GM12878 (cell line): ENCODE measurements around the gene LIMS2. TPM values are rescaled to one million over a fixed set of nuclear protein-coding genes. Genes with fewer than 3 reads are reported as not detected.

Source experiments
- ATAC-seq: fragments of 200-7000 bp; cut with Tn5 transposase; 3 replicates; pipeline ENCODE4 v1.9.1; 2020; ENCODE audit warnings: mild to moderate bottlenecking, moderate library complexity
- BruUV-seq: library from RNA; stranded (reverse); fragments of 400-500 nt; replicated peaks from 2 replicates; lab custom pipeline; 2021; lab: Mats Ljungman, UMichigan
- CTCF ChIA-PET: fragments of 300-600 bp; sonication (Branson Sonifier 250); formaldehyde crosslinking; extraction: SDS; loops from one replicate; lab custom pipeline; 2021; ENCODE audit warnings: inconsistent platforms; lab: Yijun Ruan, JAX
- POLR2A ChIA-PET: fragments of 350-600 bp; formaldehyde crosslinking; extraction: SDS; loops from one replicate; lab custom pipeline; 2021; ENCODE audit warnings: inconsistent platforms; lab: Charles Lee
- RAD21 ChIA-PET: fragments of 300-600 bp; sonication (Branson Sonifier 250); formaldehyde crosslinking; loops from one replicate; lab custom pipeline; 2023; ENCODE audit warnings: antibody characterized with exemption; ENCODE audit not compliant: unreplicated experiment; lab: Charles Lee
- SMC1A ChIA-PET: fragments of 300-600 bp; sonication (Branson Sonifier 250); formaldehyde crosslinking; loops from one replicate; lab custom pipeline; 2023; ENCODE audit not compliant: unreplicated experiment, uncharacterized antibody; lab: Charles Lee
- DNase-seq: peaks from one replicate; pipeline ENCODE4 v3.0.0-alpha.2; 2011; ENCODE audit warnings: low read depth, low spot score
- FAIRE-seq: peaks from 3 replicates; lab custom pipeline; 2011; peaks lifted over from hg19 to GRCh38; lab: Jason Lieb, UNC
- H2AFZ ChIP-seq: 2 replicates; pipeline ENCODE4 v1.6.0; 2011; ENCODE audit warnings: low read depth, low read length, control low read depth; ENCODE audit not compliant: control insufficient read depth
- H3K27ac ChIP-seq: 2 replicates; pipeline ENCODE4 v1.5.1; 2011; ENCODE audit warnings: control low read depth; ENCODE audit not compliant: control insufficient read depth, insufficient read depth
- H3K27me3 ChIP-seq, 2 experiments: replicated peaks in 1 of 2; 2 replicates each; pipeline versions ENCODE4 v1.6.0 to v1.6.1; 2011; ENCODE audit warnings: low read length in 1 of 2; ENCODE audit not compliant: control insufficient read depth in 2 of 2, insufficient read depth in 2 of 2
- H3K36me3 ChIP-seq, 2 experiments: 2 replicates each; pipeline ENCODE4 v1.5.1; 2011; ENCODE audit warnings: low read length in 1 of 2; ENCODE audit not compliant: control insufficient read depth in 2 of 2, insufficient read depth in 2 of 2
- H3K4me1 ChIP-seq: 2 replicates; pipeline ENCODE4 v1.6.1; 2011; ENCODE audit warnings: mild to moderate bottlenecking, low read length, moderate library complexity, mixed read lengths; ENCODE audit not compliant: control insufficient read depth, insufficient read depth
- H3K4me2 ChIP-seq: 2 replicates; pipeline ENCODE4 v1.6.0; 2011; ENCODE audit warnings: control low read depth; ENCODE audit not compliant: control insufficient read depth, insufficient read depth
- H3K4me3 ChIP-seq: fragments of 200-600 bp; sonication (generic); 2 replicates; pipeline ENCODE4 v1.5.1; 2016
- H3K79me2 ChIP-seq: 2 replicates; pipeline ENCODE4 v1.6.0; 2011; ENCODE audit warnings: low read length; ENCODE audit not compliant: control insufficient read depth, insufficient read depth
- H3K9ac ChIP-seq: 2 replicates; pipeline ENCODE4 v1.8.0; 2011; ENCODE audit warnings: low read length, control low read depth, mixed read lengths; ENCODE audit not compliant: control insufficient read depth, insufficient read depth
- H3K9me3 ChIP-seq: replicated peaks from 3 replicates; pipeline ENCODE4 v1.5.1; 2011; ENCODE audit warnings: mild to moderate bottlenecking, low read length; ENCODE audit not compliant: control insufficient read depth, insufficient read depth
- H4K20me1 ChIP-seq: 2 replicates; pipeline ENCODE4 v1.6.0; 2011; ENCODE audit not compliant: control insufficient read depth, insufficient read depth
- CTCF ChIP-seq, 3 experiments: IDR thresholded peaks in 2 of 3; conservative IDR thresholded peaks in 1 of 3; 2 replicates each; pipeline ENCODE4 v1.5.1; 2011; ENCODE audit warnings: low read depth in 3 of 3, low read length in 3 of 3, mild to moderate bottlenecking in 3 of 3, control low read depth in 2 of 3, moderate library complexity in 2 of 3, inconsistent platforms in 1 of 3, mixed read lengths in 1 of 3; ENCODE audit not compliant: control insufficient read depth in 2 of 3, insufficient read depth in 1 of 3; ENCODE audit errors: extremely low read depth in 1 of 3
- FOS ChIP-seq: IDR thresholded peaks from 3 replicates; pipeline ENCODE4 v1.6.1; 2011; ENCODE audit warnings: borderline replicate concordance; ENCODE audit not compliant: insufficient read length; ENCODE audit errors: extremely low read depth
- IRF5 ChIP-seq: fragments of 450-650 bp; IDR thresholded peaks from 2 replicates; pipeline ENCODE4 v1.6.1; 2017; ENCODE audit warnings: borderline replicate concordance
- JUND ChIP-seq: IDR thresholded peaks from 2 replicates; pipeline ENCODE4 v1.6.1; 2012; ENCODE audit warnings: low read depth, mild to moderate bottlenecking, low read length, improper control_type of control experiment, moderate library complexity
- MTA3 ChIP-seq: IDR thresholded peaks from 2 replicates; pipeline ENCODE4 v1.6.1; 2012; ENCODE audit warnings: low read length, inconsistent platforms, borderline replicate concordance
- NFYB ChIP-seq: IDR thresholded peaks from 2 replicates; pipeline ENCODE4 v1.6.1; 2011; ENCODE audit warnings: low read depth, mild to moderate bottlenecking, low read length, improper control_type of control experiment, moderate library complexity; ENCODE audit not compliant: insufficient read depth
- RCOR1 ChIP-seq: conservative IDR thresholded peaks from 2 replicates; pipeline ENCODE4 v1.6.1; 2012; ENCODE audit warnings: low read depth, low read length, improper control_type of control experiment
- SKIL ChIP-seq: fragments of 450-650 bp; IDR thresholded peaks from 2 replicates; pipeline ENCODE4 v1.6.1; 2017; ENCODE audit warnings: mild to moderate bottlenecking, low read depth, inconsistent platforms; ENCODE audit not compliant: poor library complexity, severe bottlenecking
- SUPT20H ChIP-seq: IDR thresholded peaks from 2 replicates; pipeline ENCODE4 v1.6.1; 2011; ENCODE audit warnings: low read depth, mild to moderate bottlenecking, low read length, moderate library complexity, borderline replicate concordance; ENCODE audit not compliant: control insufficient read depth
- USF2 ChIP-seq: IDR thresholded peaks from 2 replicates; pipeline ENCODE4 v1.6.1; 2011; ENCODE audit warnings: low read depth, low read length, improper control_type of control experiment, borderline replicate concordance
- WGBS: methylation state at CpG from one replicate; pipeline ENCODE4 v1.1.6; 2016; ENCODE audit warnings: low lambda C conversion rate; ENCODE audit not compliant: insufficient replicate concordance, insufficient coverage; ENCODE audit errors: missing lambda C conversion rate; 5-methylcytosine and 5-hydroxymethylcytosine counted together
- in situ Hi-C: fragments of 300-500 bp; cut with MboI; formaldehyde crosslinking; loops from 9 replicates; pipeline ENCODE4 v1.14.3; 2018; ENCODE audit warnings: mixed read lengths
- intact Hi-C: fragments of 100-400 bp; cut with micrococcal nuclease; formaldehyde crosslinking; loops from one replicate; pipeline ENCODE4 v1.14.2; 2022; ENCODE audit not compliant: unreplicated experiment
- polyA plus RNA-seq, 11 experiments: library from polyadenylated mRNA; depleted of rRNA in 4 of 11; unstranded in 6 of 11; stranded (reverse) in 5 of 11; fragments of >200 nt; fragmentation: Nextera tagmentation in 4 of 11; fragmentation: Illumina TruSeq in 1 of 11; extraction: Ambion mirVana in 4 of 11; extraction: Trizol in 1 of 11; gene quantifications; 1 replicate in 1 of 11; 2 replicates in 10 of 11; pipeline versions ENCODE4 v1.2.1 to v1.2.3, GENCODE V29; 2011 to 2016; ENCODE audit warnings: inconsistent platforms in 2 of 11, missing spikeins in 2 of 11, low read depth in 1 of 11
- total RNA-seq, 4 experiments: library from RNA; depleted of rRNA in 3 of 4; stranded (reverse); fragments of >200 nt in 3 of 4; fragmentation: Illumina TruSeq in 1 of 4; extraction: Trizol in 1 of 4; gene quantifications; 2 replicates each; pipeline versions ENCODE4 v1.2.1 to v1.2.3, GENCODE V29; 2013 to 2021

Gene LIMS2
- total and polyA plus RNA-seq, 10 of the 15 experiments (the other 5 are each of a cell fraction or from before 2014, with no cell fraction given), result 0.06 to 0.81 (median 0.16) TPM; not detected in 2

GRCh38 chr2:127698553-127699355, 23.4 kb upstream of the LIMS2 start:
- H3K36me3 ChIP-seq, result no peaks in the 10 kb centered on the region
- in situ Hi-C loops, result no loop called here
- H3K9ac ChIP-seq, result no peak overlapping the region
- ChIA-PET POLR2A (no interaction called here), SMC1A (no interaction called here), CTCF (interaction anchor here (1.4 kb wide), 1 partner anchor 107 kb away, joined by 4 read pairs; no protein-coding TSS in a partner anchor), RAD21 (no interaction called here)
- 90% methylated on average over 27 of the region's 27 CpGs for WGBS
- FAIRE-seq (no peak), DNase-seq (no peak), ATAC-seq (no peak)
- intact Hi-C loops, result no loop called here
- BruUV-seq, result no TSS peak
- H3K4me2 ChIP-seq, result no peak overlapping the region
- H3K79me2 ChIP-seq, result peaks cover 18% of the 10 kb centered on the region
- H3K27me3 ChIP-seq, result no peaks in the 10 kb centered on the region
- no peak overlapping the region for H2AFZ ChIP-seq
- peaks cover 9% of the 10 kb centered on the region for H3K4me1 ChIP-seq
- no peak overlapping the region for H3K27ac ChIP-seq
- no peaks in the 10 kb centered on the region for H4K20me1 ChIP-seq
- no peaks in the 10 kb centered on the region for H3K9me3 ChIP-seq
- H3K4me3 ChIP-seq, result no peak overlapping the region
- TF ChIP-seq JUND (no peak), NFYB (no peak), SUPT20H (no peak), FOS (no peak), CTCF (IDR thresholded peaks at IDR 0.05 in 2 of 3, conservative IDR thresholded peaks at IDR 0.05 in 1 of 3; ENCODE audit: control insufficient read depth in 2 of 3, extremely low read depth in 1 of 3, insufficient read depth in 1 of 3, low read depth in 3 of 3, low read length in 3 of 3) (no peak), MTA3 (no peak), RCOR1 (no peak), IRF5 (no peak), USF2 (no peak), SKIL (no peak)
